Stimulated activated memory B cell treated with anti-CD40 and anti-IgM and Interleukin-4, amounts not matched to agents 10 μg/mL and 1 μg/mL and 100 μg/mL, for 72 hours (primary cell): ENCODE data around the gene GSTA4.

Experiments
- ATAC-seq: fragments of 150-1000 bp; cut with Tn5 transposase; 2 replicates; pipeline ENCODE4 v1.10.0; 2021
- H3K27ac Mint-ChIP-seq: one replicate; pipeline ENCODE4 v1.8.0; 2022; ENCODE audit warnings: mild to moderate bottlenecking, mixed read lengths
- H3K27me3 Mint-ChIP-seq: one replicate; pipeline ENCODE4 v1.8.0; 2022; ENCODE audit warnings: mixed read lengths
- H3K36me3 Mint-ChIP-seq: one replicate; pipeline ENCODE4 v1.8.0; 2022; ENCODE audit warnings: mixed read lengths
- H3K4me1 Mint-ChIP-seq: one replicate; pipeline ENCODE4 v1.8.0; 2022; ENCODE audit warnings: mixed read lengths
- H3K4me3 Mint-ChIP-seq: one replicate; pipeline ENCODE4 v1.8.0; 2022; ENCODE audit warnings: mild to moderate bottlenecking, moderate library complexity, mixed read lengths
- H3K9me3 Mint-ChIP-seq: one replicate; pipeline ENCODE4 v1.8.0; 2022; ENCODE audit warnings: mixed read lengths

Gene GSTA4

DNA sequence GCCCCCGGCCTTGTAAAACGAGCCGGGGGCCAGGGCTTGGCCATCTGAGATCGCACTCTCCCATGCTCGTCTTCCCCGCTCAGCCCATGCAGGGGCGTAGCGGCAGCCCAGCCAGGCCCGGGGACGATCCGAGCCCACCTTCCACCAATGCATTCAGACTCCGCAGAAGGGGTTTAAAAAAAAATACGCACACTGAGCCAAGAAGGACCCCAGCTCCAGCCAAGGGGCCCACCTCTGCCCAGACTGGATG, 320 bp downstream of the GSTA4 start:
- Mint-ChIP-seq H3K27me3 (no peaks in the 10 kb centered on the region), H3K4me1 (peaks cover 23% of the 10 kb centered on the region), H3K27ac (peak overlapping the region; percentile 90), H3K36me3 (no peaks in the 10 kb centered on the region), H3K9me3 (no peaks in the 10 kb centered on the region), H3K4me3 (peak overlapping the region; percentile 84)
- ATAC-seq = peak; percentile 56

DNA sequence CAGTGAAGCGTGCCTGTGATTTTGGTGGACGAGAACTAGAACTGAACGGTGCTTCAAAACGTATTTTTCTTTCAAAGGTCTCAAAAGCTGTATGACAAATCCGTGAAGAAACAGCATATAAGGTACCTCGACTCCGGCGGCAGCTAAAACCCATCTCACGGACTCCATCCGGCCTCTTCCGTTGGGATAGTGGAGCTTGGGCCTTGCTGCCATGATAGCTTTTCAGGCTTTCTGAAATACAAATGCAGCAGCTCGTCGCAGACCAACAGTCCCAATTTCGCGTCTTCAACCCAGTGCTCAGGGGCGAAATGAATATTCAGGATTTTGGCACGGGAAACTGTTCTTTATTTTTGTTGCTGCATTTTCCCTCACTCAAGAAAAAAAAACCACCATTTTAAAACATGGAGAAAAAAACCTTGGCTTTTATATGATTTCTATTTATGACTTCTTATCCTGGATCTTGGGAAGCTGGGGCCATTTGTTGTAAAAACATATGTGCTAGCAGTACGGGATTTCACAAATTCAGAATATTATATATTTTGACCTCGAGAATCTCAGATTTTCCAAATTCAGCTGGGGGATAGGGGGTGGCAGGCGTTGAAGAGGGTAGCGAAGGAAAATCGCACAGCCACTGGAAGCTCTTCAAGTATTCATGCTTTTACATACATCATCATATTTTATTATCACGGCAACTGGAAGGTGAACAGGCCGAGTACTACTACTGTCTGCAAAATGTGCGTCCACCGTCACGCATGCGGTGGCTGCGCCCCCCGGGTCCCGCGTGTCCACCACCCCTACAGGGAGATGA, 849 bp downstream of the GSTA4 start:
- Mint-ChIP-seq H3K36me3 (no peaks in the 10 kb centered on the region), H3K4me1 (peaks cover 23% of the 10 kb centered on the region), H3K4me3 (peak overlapping the region; percentile 84), H3K27me3 (no peaks in the 10 kb centered on the region), H3K27ac (peak overlapping the region; percentile 90), H3K9me3 (no peaks in the 10 kb centered on the region)
- no peak for ATAC-seq

DNA sequence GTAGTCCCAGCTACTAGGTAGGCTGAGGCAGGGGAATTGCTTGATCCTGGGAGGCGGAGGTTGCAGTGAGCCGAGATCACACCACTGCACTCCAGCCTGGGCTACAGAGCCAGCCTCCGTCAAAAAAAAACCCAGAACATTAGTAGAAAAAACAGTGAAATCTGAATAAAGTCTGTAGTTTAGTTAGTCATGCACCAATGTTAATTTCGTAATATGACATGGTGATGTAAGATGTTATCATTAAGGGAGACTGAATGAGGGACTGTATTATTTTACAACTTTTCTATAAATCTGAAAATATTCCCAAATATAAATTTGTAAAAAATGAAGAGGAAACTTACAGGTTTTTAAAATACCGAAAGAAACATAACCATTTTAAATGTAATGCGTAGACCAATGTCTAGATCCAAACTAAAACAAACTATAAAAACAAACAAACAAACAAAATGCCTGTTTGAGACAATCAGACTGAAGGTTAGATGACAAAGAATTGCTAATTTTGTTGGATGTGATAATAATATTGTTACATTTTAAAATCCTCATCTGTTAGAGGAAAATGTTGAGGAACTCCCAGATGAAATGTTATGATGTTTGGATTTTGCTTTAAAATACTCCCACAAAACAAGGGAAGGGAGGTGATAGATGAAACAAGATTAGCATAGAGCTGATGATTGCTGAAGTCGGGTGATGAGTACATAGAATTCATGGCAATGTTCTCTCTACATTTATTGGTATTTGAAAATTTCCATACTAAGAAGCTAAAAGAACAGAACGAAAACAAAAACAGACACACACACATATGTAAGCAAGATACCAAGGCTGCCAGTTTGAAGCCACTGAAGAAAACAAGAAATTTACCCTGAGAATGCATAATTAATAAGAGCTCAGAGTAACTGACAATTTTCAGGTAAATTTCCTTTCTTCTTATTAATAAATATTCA, 1.8 kb downstream of the GSTA4 start:
- no peak overlapping the region for H3K27ac Mint-ChIP-seq
- no peaks in the 10 kb centered on the region for H3K9me3 Mint-ChIP-seq
- H3K27me3 Mint-ChIP-seq = no peaks in the 10 kb centered on the region
- H3K4me3 Mint-ChIP-seq = no peak overlapping the region
- ATAC-seq = no peak
- peaks cover 23% of the 10 kb centered on the region for H3K4me1 Mint-ChIP-seq
- no peaks in the 10 kb centered on the region for H3K36me3 Mint-ChIP-seq

DNA sequence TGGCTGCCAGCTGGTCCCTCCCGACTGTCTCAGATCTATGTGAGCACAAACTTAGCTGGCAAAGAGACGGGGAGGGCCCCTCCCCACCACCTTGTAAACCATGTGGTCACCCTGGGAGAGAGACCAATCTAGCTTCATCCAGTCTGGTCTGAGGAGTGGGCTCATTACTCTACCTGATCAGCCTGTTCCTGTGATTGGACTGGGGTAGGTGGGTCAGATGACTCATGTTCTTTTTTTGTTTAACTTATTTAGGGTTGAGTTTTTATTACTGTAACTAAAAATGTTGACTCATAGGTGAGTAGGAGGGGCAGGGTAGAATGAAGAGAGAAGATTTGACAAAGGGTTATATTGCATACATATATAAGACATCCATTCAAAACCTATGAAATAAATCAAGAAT, 4.7 kb downstream of the GSTA4 start:
- H3K9me3 Mint-ChIP-seq = no peaks in the 10 kb centered on the region
- no peaks in the 10 kb centered on the region for H3K27me3 Mint-ChIP-seq
- H3K27ac Mint-ChIP-seq = no peak overlapping the region
- no peak for ATAC-seq
- H3K36me3 Mint-ChIP-seq = no peaks in the 10 kb centered on the region
- peaks cover 15% of the 10 kb centered on the region for H3K4me1 Mint-ChIP-seq
- no peak overlapping the region for H3K4me3 Mint-ChIP-seq

DNA sequence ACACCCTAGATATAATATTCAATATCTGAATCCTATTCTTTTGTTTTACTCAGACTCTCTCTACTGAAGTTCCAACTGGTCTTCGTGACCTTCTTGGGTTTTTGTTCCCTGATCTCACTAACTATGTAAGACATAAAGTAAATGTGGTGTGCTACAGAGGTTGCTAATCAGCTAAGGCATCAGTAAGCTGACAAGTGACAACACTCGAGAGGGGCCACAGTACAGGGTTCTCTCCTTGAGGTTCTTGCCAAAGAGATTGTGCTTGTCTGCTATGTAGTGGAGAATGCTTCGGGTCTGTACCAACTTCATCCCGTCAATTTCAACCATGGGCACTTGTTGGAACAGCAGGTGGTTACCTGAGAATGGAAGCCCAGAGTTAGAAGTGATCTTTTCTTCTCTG, 9.9 kb downstream of the GSTA4 start:
- Mint-ChIP-seq H3K9me3 (no peaks in the 10 kb centered on the region), H3K4me3 (no peak overlapping the region), H3K4me1 (peaks cover 40% of the 10 kb centered on the region), H3K27ac (peak overlapping the region; percentile 26), H3K27me3 (no peaks in the 10 kb centered on the region), H3K36me3 (no peaks in the 10 kb centered on the region)
- no peak for ATAC-seq

DNA sequence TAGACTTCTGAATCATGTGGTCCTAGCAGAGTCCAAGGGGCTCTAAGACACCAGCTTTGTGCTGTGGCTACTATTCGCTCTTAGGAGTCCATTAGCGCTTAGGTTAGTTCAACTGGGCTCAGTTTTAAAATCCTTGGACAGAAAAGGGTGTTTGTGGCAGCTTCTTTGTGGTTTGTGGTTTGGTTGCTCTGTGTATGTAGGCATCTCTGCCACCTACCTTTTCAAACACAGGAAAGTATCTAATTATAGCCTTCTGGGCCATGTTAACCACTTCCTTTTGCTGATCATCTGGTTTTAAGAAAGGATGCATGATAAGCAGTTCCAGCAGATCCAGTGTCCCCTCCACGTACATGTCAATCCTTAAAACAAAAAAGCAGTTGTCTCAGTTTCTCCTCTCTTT, 10.8 kb downstream of the GSTA4 start:
- H3K4me3 Mint-ChIP-seq = no peak overlapping the region
- no peaks in the 10 kb centered on the region for H3K9me3 Mint-ChIP-seq
- H3K36me3 Mint-ChIP-seq = no peaks in the 10 kb centered on the region
- H3K4me1 Mint-ChIP-seq = peaks cover 40% of the 10 kb centered on the region
- H3K27me3 Mint-ChIP-seq = no peaks in the 10 kb centered on the region
- peak overlapping the region; percentile 26 for H3K27ac Mint-ChIP-seq
- peak; percentile 88 for ATAC-seq

DNA sequence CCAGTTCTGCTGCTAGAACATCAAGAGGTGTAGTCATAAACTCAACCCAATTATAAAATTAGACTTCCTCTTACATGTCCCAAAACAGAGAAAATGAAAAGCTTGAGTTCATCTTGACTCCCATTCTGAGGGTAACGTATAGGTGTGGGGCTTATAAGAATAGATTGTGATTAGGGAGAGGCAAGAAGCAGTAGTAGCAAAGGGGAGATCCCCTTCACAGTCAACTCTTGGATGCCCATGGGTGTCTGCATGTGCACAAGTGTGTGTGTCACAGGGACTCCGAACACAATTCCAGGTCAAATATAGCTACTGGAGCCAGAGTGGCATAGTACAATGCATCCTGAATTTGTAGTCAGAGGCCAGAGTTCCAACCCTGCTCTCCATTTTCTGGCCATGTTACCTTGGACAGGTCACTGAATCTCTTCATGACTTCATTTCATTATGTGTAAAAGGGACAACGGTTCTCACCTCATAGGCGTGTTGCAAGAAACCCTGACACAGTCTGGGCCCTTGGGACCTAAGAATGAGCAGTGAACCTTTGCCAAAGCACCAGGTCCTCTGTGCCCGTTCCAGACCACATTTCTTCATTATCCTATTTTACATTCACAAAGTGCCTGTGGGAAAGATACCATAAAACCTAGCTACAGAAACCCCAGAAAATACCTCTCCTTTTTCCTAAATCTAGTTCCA, 11.8 kb downstream of the GSTA4 start:
- H3K9me3 Mint-ChIP-seq = no peaks in the 10 kb centered on the region
- H3K36me3 Mint-ChIP-seq = no peaks in the 10 kb centered on the region
- H3K27ac Mint-ChIP-seq = peak overlapping the region; percentile 19
- ATAC-seq = peak; percentile 72
- no peaks in the 10 kb centered on the region for H3K27me3 Mint-ChIP-seq
- peaks cover 40% of the 10 kb centered on the region for H3K4me1 Mint-ChIP-seq
- peak overlapping the region; percentile 38 for H3K4me3 Mint-ChIP-seq

DNA sequence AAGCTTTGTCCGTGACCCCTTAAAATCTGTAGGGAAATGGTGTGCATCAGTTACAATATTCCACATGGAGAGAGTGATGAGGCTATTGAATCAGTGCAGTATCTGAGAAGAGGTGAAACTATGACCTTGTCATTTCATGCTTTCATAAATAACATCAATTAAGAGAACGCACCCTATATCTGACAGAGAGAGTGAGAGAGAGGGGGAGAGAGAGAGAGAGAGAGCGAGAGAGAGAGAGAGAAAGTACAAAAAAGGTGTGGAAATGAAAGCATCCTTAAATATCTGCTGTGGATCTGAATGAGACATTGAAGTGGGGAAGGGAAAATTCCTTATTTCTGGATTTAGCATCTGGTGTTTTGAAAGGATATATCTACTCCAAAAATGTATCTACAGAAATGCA, 12.4 kb downstream of the GSTA4 start:
- H3K36me3 Mint-ChIP-seq = no peaks in the 10 kb centered on the region
- peaks cover 40% of the 10 kb centered on the region for H3K4me1 Mint-ChIP-seq
- H3K4me3 Mint-ChIP-seq = no peak overlapping the region
- no peaks in the 10 kb centered on the region for H3K9me3 Mint-ChIP-seq
- ATAC-seq = no peak
- no peaks in the 10 kb centered on the region for H3K27me3 Mint-ChIP-seq
- H3K27ac Mint-ChIP-seq = no peak overlapping the region

DNA sequence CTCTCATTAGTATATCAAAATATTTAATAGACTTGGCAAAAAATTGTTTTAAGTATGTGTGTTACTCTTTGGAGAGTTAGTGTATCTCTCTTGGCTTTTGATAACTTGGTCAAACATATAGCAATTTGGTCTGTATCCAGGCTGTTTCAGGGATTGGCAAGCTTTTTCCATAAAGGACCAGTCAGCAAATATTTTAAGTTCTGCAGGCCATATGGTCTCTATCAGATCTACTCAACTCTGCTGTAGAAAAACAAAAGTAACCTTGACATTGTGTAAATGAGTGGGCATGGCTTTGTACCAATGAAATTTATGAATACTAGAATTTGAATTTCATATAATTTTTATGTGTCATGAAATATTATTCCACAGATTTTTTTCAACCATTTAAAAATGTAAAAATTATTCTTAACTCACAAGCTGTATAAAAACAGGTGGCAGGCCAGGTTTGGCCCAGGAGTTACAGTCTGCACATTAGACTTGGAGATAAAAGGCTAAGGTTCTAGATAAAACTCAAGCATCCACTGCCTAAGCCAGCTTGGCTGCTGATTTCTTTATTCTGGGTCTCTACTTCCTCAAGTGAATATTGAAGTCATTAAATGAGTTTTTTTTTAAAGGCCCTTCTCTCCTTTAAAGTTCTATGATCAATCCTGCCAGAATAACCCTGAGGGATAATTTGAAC, 13.7 kb downstream of the GSTA4 start:
- H3K27me3 Mint-ChIP-seq = no peaks in the 10 kb centered on the region
- no peak for ATAC-seq
- H3K4me1 Mint-ChIP-seq = peaks cover 45% of the 10 kb centered on the region
- H3K36me3 Mint-ChIP-seq = no peaks in the 10 kb centered on the region
- no peak overlapping the region for H3K27ac Mint-ChIP-seq
- H3K9me3 Mint-ChIP-seq = no peaks in the 10 kb centered on the region
- no peak overlapping the region for H3K4me3 Mint-ChIP-seq

DNA sequence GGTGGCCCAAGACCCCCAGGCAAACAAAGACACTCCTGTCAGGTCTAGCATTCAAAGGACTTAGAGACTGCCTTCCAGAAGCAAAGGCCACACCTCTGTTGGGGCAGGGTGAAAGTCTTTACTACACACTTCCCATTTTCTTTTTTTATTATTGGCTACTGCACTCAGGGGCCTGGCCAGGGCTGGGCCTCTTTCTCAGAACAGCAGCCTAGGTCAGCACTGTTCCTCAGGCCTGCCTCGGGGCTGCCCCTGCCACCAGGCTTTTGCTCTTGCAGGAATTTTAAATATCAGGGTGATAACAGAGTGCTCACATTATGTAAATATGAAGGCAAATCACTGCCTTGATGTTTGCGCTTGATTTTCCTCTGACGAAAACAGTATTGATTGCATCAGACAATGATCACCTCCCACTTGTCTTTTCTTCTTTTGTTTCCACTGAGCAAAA, 18.5 kb downstream of the GSTA4 start:
- Mint-ChIP-seq H3K4me3 (no peak overlapping the region), H3K27ac (peak overlapping the region; percentile 77), H3K4me1 (peaks cover 23% of the 10 kb centered on the region), H3K27me3 (no peaks in the 10 kb centered on the region), H3K9me3 (no peaks in the 10 kb centered on the region), H3K36me3 (no peaks in the 10 kb centered on the region)
- ATAC-seq = peak; percentile 92

DNA sequence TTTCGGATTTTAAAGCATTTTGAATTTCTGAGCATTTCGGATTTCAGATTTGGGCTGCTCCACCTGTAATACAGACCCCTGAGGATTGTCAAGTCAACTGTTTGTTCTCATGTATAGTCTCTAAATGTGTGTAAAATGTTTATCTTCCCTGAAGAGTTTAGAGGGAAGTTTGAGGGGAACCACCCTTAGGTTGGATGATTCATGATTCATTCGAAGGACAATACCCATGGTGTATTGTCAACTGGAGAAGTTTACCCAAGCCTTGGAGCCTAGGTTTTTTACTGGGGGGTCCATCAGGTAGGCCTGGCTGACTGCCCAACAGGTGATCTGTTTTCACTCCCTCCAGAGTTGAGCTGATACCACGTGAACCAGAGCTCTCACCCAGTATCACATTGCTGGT, 18.9 kb downstream of the GSTA4 start:
- Mint-ChIP-seq H3K27me3 (no peaks in the 10 kb centered on the region), H3K27ac (peak overlapping the region; percentile 77), H3K36me3 (no peaks in the 10 kb centered on the region), H3K4me3 (no peak overlapping the region), H3K9me3 (no peaks in the 10 kb centered on the region), H3K4me1 (peaks cover 23% of the 10 kb centered on the region)
- peak; percentile 60 for ATAC-seq

DNA sequence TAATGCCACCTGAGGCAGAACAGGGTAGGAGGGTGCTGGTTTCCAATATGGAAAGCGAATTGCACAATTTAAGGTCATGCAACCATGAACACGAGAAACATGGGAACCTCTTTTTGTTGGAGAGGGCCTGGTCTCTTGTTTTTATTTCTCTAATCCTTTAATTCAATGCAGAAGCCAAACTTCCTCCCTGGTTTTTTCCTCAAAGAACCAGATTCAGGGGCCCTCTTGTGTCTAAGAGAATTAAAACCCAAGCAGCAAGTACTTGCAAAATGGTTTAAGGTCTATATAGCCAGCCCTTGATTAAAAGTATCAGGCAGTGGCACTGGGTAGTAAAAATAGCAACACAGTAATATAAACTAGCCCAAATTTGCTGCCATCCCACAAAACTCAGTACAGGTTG, 19.5 kb downstream of the GSTA4 start:
- Mint-ChIP-seq H3K27me3 (no peaks in the 10 kb centered on the region), H3K27ac (no peak overlapping the region), H3K36me3 (no peaks in the 10 kb centered on the region), H3K4me1 (peaks cover 23% of the 10 kb centered on the region), H3K9me3 (no peaks in the 10 kb centered on the region), H3K4me3 (no peak overlapping the region)
- ATAC-seq = no peak

DNA sequence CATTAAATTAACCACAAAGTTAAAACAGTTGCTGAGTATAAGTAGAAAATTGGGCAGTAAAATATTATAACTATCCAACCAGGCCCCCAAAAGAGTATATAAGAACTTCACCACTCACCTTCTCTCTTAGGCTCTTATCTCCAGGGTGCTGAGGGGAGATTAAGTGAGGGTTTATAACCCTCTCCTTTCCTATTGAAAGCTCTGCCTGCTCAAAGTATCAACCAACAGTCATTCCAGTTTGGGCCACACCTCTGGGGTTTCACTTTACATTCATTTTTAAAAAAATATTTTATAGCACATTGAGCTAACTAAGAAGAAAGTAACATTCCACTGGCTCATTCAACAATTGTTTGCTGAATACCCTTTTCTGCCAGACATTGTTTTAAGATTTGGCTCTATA, 22.1 kb downstream of the GSTA4 start:
- Mint-ChIP-seq H3K27me3 (no peaks in the 10 kb centered on the region), H3K4me3 (no peak overlapping the region), H3K36me3 (no peaks in the 10 kb centered on the region), H3K27ac (no peak overlapping the region), H3K4me1 (peaks cover 29% of the 10 kb centered on the region), H3K9me3 (no peaks in the 10 kb centered on the region)
- ATAC-seq = no peak

DNA sequence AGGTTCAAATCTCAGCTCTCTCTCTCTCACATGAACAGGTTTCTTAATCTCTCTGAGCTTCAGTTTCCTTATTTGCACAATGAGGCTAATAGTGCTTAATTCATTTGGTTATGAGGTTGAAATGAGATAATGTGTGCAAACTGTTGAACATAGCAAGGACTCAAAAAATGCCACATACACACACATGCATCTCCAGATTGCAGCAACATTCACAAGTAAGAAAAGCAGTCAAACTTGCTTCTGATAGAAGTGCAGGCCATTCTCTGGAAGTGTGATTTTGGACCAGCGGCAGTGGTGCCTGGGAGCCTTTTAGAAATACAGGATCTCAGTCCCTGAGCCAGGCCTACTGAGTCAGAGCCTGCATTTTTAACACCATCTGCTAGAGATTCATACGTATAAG, 25.7 kb downstream of the GSTA4 start:
- Mint-ChIP-seq H3K9me3 (no peaks in the 10 kb centered on the region), H3K27me3 (no peaks in the 10 kb centered on the region), H3K27ac (no peak overlapping the region), H3K36me3 (no peaks in the 10 kb centered on the region), H3K4me1 (peaks cover 7% of the 10 kb centered on the region), H3K4me3 (no peak overlapping the region)
- ATAC-seq = no peak

DNA sequence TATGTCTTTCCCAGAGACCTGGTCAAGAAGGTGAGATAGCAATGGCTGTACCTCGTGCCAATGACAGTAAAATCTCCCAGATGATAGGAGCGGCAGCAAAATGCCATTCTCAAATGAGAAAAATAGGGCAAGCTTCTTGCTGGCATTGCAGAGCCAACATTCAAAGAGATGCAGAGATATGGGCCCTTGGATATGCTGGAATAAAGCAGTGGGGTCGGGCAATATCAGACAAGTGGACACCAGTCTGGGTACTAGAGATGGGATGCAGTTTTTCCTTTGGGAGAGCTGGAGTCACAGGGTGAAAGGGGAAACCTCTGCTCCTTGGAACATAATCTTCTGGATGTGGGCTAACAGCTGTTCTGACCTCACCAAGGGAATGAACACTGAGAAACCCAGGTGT, 29.0 kb downstream of the GSTA4 start:
- Mint-ChIP-seq H3K27ac (no peak overlapping the region), H3K9me3 (no peaks in the 10 kb centered on the region), H3K4me1 (peaks cover 7% of the 10 kb centered on the region), H3K4me3 (no peak overlapping the region), H3K27me3 (no peaks in the 10 kb centered on the region), H3K36me3 (no peaks in the 10 kb centered on the region)
- ATAC-seq = no peak
